NCI-H2196 (cell line): ENCODE measurements around the gene CLRN2.
"Not testable (repeated sequence)": the region's sequence is repeated elsewhere in the genome, so short reads cannot be mapped to it uniquely, and the experiment has no call there.

Experiments
- DNase-seq: peaks from one replicate; lab custom pipeline; 2025; ENCODE audit not compliant: unreplicated experiment; lab: John Stamatoyannopoulos, UW

The CLRN2 gene

GRCh38 chr4:17544205-17544604, 29.2 kb downstream of the CLRN2 start:
- peak; percentile 46 for DNase-seq

- DNase-seq, result peak; percentile 37
Observed at GRCh38 chr4:17544831-17545234, 29.9 kb downstream of the CLRN2 start.

GRCh38 chr4:17545374-17546140, 30.6 kb downstream of the CLRN2 start:
- no peak for DNase-seq

- no peak for DNase-seq
Observed at GRCh38 chr4:17546222-17546621, 31.3 kb downstream of the CLRN2 start.

GRCh38 chr4:17546678-17547077, 31.7 kb downstream of the CLRN2 start:
- DNase-seq, result no peak

GRCh38 chr4:17550549-17550948, 35.6 kb downstream of the CLRN2 start:
- no peak for DNase-seq

- no peak for DNase-seq
Observed at GRCh38 chr4:17552427-17552826, 37.5 kb downstream of the CLRN2 start.

GRCh38 chr4:17554568-17554967, 39.6 kb downstream of the CLRN2 start:
- no peak for DNase-seq

GRCh38 chr4:17556498-17556897, 41.5 kb downstream of the CLRN2 start:
- DNase-seq, result no peak

- no peak for DNase-seq
Observed at GRCh38 chr4:17557880-17558279, 42.9 kb downstream of the CLRN2 start.

- no peak for DNase-seq
Observed at GRCh38 chr4:17558941-17559708, 44.2 kb downstream of the CLRN2 start.

GRCh38 chr4:17559709-17560048, 44.7 kb downstream of the CLRN2 start:
- DNase-seq, result no peak

- no peak for DNase-seq
Observed at GRCh38 chr4:17560065-17560673, 45.2 kb downstream of the CLRN2 start.

GRCh38 chr4:17561195-17561909, 46.4 kb downstream of the CLRN2 start:
- DNase-seq, result no peak

- no peak for DNase-seq
Observed at GRCh38 chr4:17562157-17562556, 47.2 kb downstream of the CLRN2 start.

- DNase-seq, result no peak
Observed at GRCh38 chr4:17565846-17566245, 50.9 kb downstream of the CLRN2 start.

- DNase-seq, result no peak
Observed at GRCh38 chr4:17567271-17567670, 52.3 kb downstream of the CLRN2 start.

- no peak for DNase-seq
Observed at GRCh38 chr4:17574206-17574605, 59.2 kb downstream of the CLRN2 start.

GRCh38 chr4:17575177-17575576, 60.2 kb downstream of the CLRN2 start:
- DNase-seq, result not testable (repeated sequence)
